Measurements from ENCODE around the gene GPR137C.

DNA sequence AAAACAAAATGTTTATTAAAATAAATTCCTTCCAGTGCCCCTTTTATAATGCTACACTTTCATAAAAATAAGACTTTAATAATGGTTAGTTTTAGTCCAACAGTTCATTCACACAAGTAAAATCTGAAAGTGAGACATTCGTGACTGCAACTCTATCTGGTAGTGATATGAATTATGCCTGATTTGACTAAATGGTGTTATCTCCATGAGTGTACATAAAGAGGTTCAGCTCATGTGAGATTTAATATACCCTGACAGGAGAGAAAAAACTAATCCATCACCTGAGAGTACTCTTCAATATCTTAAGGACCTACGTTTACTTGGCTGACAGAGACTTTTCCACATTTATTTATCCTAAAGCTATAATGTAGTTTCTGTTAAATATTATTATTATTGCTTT lies 108.7 kb downstream of the GPR137C start:
- no peak for TF ChIP-seq SRSF1 (optimal IDR thresholded peaks at IDR 0.05; ENCODE audit: low read depth, low read length)
- TF ChIP-seq, protein P1, sequence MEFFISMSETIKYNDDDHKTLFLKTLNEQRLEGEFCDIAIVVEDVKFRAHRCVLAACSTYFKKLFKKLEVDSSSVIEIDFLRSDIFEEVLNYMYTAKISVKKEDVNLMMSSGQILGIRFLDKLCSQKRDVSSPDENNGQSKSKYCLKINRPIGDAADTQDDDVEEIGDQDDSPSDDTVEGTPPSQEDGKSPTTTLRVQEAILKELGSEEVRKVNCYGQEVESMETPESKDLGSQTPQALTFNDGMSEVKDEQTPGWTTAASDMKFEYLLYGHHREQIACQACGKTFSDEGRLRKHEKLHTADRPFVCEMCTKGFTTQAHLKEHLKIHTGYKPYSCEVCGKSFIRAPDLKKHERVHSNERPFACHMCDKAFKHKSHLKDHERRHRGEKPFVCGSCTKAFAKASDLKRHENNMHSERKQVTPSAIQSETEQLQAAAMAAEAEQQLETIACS (CRISPR knock-in tag; IDR thresholded peaks at IDR 0.05) = no peak
- no peak for TF ChIP-seq RAD51 (IDR thresholded peaks at IDR 0.05; ENCODE audit: borderline replicate concordance)
- TF ChIP-seq CTCF (CRISPR knock-in tag; IDR thresholded peaks at IDR 0.05) = no peak
- TF ChIP-seq FOXK2 (IDR thresholded peaks at IDR 0.05) = no peak

Measured in HepG2 (cell line).